Suppressor macrophage treated with lipopolysaccharide for 4 hours (primary cell): Measurements from ENCODE around the gene TRIM44.

Experiments
- DNase-seq: peaks from one replicate; pipeline ENCODE4 v3.0.0-alpha.2; 2020

TRIM44 gene

GRCh38 chr11:35866601-35867000, 204.0 kb downstream of the TRIM44 start:
- no peak for DNase-seq
